ENCODE results near the gene THADA. TPM values are rescaled to one million over a fixed set of nuclear protein-coding genes. Genes with fewer than 3 reads are reported as not detected.
A peak's percentile ranks its signal among the peaks of the same experiment; 100 is the strongest.

THADA gene
- total RNA-seq, 4 donors from 2014 or later, result 35.7 to 49.2 (median 47.4) TPM

DNA sequence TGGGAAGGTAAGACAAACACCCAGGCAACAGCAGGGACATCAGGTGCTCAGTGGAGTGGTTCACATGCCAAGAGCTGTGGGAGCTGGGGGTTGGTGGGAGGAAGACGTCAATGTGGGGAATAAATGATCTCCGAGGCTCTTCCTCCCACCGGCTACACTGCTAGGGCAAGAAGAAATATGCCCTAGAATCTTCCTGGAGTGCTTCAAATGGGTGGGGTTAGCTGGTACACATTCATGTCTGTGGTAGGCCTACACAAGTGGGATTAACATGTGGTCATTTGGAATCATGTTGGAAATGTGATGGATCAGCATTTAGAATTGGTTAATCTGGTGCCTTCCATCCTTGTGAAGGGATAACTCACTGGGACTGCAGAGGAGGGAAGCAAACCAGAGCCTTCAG is 357.0 kb downstream of the THADA start:
- Histone ChIP-seq H3K36me3 (no peaks in the 10 kb centered on the region), H3K9me3 (no peaks in the 10 kb centered on the region), H3K4me1 (peaks cover 0 to 17% (median 7%) of the 10 kb centered on the region in 4 donors), H3K27me3 (no peaks in the 10 kb centered on the region), H3K27ac (peak overlapping the region in 2 of 4 donors; percentile 78 to 79), H3K4me3 (no peak overlapping the region)
- TF ChIP-seq, protein P1, sequence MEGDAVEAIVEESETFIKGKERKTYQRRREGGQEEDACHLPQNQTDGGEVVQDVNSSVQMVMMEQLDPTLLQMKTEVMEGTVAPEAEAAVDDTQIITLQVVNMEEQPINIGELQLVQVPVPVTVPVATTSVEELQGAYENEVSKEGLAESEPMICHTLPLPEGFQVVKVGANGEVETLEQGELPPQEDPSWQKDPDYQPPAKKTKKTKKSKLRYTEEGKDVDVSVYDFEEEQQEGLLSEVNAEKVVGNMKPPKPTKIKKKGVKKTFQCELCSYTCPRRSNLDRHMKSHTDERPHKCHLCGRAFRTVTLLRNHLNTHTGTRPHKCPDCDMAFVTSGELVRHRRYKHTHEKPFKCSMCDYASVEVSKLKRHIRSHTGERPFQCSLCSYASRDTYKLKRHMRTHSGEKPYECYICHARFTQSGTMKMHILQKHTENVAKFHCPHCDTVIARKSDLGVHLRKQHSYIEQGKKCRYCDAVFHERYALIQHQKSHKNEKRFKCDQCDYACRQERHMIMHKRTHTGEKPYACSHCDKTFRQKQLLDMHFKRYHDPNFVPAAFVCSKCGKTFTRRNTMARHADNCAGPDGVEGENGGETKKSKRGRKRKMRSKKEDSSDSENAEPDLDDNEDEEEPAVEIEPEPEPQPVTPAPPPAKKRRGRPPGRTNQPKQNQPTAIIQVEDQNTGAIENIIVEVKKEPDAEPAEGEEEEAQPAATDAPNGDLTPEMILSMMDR (IDR thresholded peaks at IDR 0.05), result no peak
- no peak for TF ChIP-seq POLR2A (IDR thresholded peaks at IDR 0.05)
- 68 to 77% methylated on average over 3 of the region's 3 CpGs for WGBS, 2 donors
- no peak for DNase-seq (ENCODE audit: low spot score in 2 of 2)

DNA sequence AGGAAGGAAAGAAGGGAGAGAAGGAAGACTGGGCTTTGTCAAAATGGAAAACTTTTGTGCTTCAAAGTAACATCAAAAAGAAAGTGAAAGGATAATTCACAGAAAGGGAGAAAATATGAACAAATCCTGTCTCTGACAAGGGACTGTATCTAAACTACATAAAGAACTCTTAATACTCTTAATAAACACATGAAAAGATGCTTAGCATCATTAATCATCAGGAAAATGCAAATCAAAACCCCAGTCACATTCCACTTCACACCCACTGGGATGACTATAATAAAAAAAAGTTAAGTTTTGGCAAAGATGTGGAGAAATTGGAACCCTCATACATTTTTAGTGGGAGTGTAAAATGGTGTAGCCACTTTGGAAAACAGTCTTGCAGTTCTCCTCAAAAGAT is 357.7 kb downstream of the THADA start:
- TF ChIP-seq, protein P1 (IDR thresholded peaks at IDR 0.05), result no peak
- TF ChIP-seq EP300 (IDR thresholded peaks at IDR 0.05), result no peak
- no peak for TF ChIP-seq POLR2A (IDR thresholded peaks at IDR 0.05)
- Histone ChIP-seq H3K36me3 (no peaks in the 10 kb centered on the region), H3K4me3 (no peak overlapping the region), H3K27ac (peak overlapping the region in 2 of 4 donors; percentile 78 to 79), H3K27me3 (no peaks in the 10 kb centered on the region), H3K9me3 (no peaks in the 10 kb centered on the region), H3K4me1 (peaks cover 0 to 17% (median 7%) of the 10 kb centered on the region in 4 donors)
- no peak for DNase-seq (ENCODE audit: low spot score in 2 of 2)

DNA sequence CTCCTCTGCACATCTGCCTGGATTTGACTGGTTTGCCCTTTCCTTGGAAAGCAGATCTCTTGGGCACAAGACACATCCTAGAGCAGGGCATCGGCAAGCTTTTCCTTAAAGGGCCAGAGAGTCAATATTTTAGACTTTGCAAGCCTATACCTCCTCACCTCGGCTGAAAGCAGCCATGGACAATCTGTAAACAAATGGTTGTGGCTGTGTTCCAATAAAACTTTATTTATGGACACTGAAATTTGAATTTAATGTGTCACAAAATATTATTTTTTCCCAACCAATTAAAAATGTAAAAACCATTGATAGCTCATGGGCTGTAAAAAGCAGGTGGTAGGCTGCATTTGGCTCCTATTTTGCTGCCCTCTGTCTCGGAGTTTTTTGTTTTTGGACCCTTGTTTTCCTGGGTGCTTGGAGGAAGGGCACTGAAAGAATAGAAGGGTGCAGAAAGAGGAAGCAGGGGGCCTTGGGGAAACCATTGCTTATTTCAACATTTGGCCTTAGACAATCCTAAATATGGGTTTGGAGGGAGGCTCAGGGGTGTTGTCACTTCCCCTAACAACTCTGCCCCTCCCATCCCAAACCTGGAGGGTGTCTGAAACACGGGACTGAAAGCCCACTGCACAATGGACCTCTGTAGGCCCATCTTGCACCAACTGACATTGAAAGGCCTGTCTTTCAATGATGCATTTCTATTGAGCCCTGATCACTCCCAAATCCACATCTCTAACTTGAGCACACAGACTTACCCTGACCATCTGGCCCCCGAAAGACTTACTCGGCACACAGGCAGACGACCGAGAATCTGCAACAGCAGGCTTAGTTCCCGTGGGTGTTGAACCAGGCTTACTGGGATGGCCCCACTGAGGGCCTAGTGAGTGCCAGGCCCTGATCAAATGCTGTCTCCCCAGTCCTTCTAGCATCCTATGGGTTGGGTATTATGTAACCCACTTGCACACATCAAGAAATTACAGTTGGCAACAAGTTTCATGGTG is 362.3 kb downstream of the THADA start:
- TF ChIP-seq POLR2A (IDR thresholded peaks at IDR 0.05) (no peak), EP300 (IDR thresholded peaks at IDR 0.05) (peak in 1 of 2 donors; percentile 21)
- TF ChIP-seq, protein P1 (IDR thresholded peaks at IDR 0.05), result no peak
- Histone ChIP-seq H3K4me3 (no peak overlapping the region), H3K4me1 (peaks cover 0 to 21% (median 13%) of the 10 kb centered on the region in 4 donors), H3K27me3 (no peaks in the 10 kb centered on the region), H3K36me3 (peaks cover 0 to 21% (median 0%) of the 10 kb centered on the region in 3 donors), H3K9me3 (no peaks in the 10 kb centered on the region), H3K27ac (peak overlapping the region in 1 of 4 donors; percentile 8)
- 67 to 68% methylated on average over 9 of the region's 9 CpGs for WGBS, 2 donors
- DNase-seq (ENCODE audit: low spot score in 2 of 2), result no peak

DNA sequence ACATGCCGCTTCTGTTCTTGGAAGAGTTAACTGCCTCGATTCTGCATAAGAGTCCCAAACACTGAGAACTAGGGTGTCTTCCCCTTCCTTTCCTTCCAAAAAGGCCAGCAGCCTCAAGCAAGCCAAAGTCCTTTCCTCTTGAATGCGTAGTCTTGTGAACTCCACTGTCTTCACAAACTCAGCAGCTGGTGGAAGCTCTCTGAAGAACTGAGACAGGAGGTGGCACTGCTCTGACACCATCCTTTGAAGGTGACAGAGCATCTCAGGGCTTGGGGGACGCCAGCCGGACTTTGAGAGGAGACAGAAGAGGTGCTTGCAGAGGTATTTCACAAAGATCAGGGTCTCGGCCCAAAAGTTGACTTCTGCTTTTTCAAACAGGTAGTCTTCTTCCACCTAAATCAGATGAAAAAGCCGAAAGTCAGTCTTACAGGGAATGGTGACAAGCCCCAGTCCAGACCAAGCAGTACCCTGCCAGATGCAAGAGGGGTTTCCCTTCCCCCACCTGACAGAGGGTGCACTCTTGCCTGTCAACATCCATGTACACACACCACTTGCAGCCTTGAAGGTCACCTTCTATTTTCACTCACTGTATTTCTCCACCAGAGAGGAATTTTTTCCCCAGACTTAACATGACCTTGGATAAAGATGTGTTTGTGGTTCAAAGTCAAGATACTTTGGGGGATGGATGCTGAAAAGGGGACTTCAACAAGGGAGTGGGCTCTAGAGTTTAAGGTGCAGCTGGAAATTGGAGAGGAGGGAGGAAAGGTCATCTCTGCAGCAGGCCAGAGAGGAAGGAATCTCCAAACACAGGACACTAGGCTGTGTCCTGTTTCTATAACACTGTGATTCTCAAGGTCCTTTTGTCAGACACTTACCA is 364.6 kb downstream of the THADA start:
- TF ChIP-seq POLR2A (IDR thresholded peaks at IDR 0.05) (no peak), EP300 (IDR thresholded peaks at IDR 0.05) (no peak)
- DNase-seq (ENCODE audit: low spot score in 2 of 2), result no peak
- H3K9me3 ChIP-seq, result no peaks in the 10 kb centered on the region
- H3K4me1 ChIP-seq, result peaks cover 0 to 28% (median 21%) of the 10 kb centered on the region in 4 donors
- H3K27me3 ChIP-seq, result no peaks in the 10 kb centered on the region
- no peak overlapping the region for H3K4me3 ChIP-seq
- WGBS, 2 donors, result 79 to 86% methylated on average over 7 of the region's 7 CpGs
- H3K36me3 ChIP-seq, result peaks cover 0 to 21% (median 0%) of the 10 kb centered on the region in 3 donors
- peak overlapping the region in 2 of 4 donors; percentile 8 to 100 for H3K27ac ChIP-seq

DNA sequence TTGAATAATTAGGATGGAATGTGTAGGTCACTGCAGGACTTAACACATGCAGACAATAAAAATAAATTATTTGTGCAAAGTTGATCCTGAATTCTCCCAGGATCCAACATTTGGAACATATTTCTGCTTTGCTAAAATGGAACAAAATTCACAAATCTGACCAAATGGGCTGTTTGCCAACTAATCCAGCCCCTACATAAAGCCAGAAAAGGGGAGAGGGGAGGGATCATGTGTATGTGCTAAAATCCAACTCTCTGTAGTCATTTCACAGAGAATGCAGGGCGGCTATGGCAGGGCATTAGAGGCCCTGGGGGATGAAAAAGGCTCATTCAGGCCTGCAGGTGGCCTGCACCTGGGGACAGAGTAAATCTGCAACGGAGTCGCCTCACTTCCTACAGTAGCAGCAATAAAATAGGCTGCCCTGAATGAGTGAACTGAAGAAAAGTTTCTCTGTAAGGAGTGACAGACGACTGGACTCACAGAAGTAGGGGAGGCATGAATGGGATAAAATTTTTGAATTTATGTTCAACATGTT is 365.4 kb downstream of the THADA start:
- 59 to 64% methylated on average over 4 of the region's 4 CpGs for WGBS, 2 donors
- Histone ChIP-seq H3K4me3 (no peak overlapping the region), H3K27me3 (no peaks in the 10 kb centered on the region), H3K9me3 (no peaks in the 10 kb centered on the region), H3K27ac (peak overlapping the region in 1 of 4 donors; percentile 100), H3K36me3 (peaks cover 0 to 27% (median 0%) of the 10 kb centered on the region in 3 donors), H3K4me1 (peaks cover 0 to 28% (median 21%) of the 10 kb centered on the region in 4 donors)
- TF ChIP-seq POLR2A (IDR thresholded peaks at IDR 0.05), result no peak
- no peak for TF ChIP-seq EP300 (IDR thresholded peaks at IDR 0.05)
- TF ChIP-seq, protein P1 (IDR thresholded peaks at IDR 0.05), result no peak
- DNase-seq (ENCODE audit: low spot score in 2 of 2), result no peak
